HG03378 (cell line): Measurements from ENCODE around the gene ADAMTSL2.

Source experiments
- ATAC-seq: cut with Tn5 transposase; IDR thresholded peaks from one replicate; pipeline ENCODE4 v1.9.1; 2021; ENCODE audit warnings: mild to moderate bottlenecking, moderate library complexity; ENCODE audit not compliant: unreplicated experiment

The ADAMTSL2 gene

DNA sequence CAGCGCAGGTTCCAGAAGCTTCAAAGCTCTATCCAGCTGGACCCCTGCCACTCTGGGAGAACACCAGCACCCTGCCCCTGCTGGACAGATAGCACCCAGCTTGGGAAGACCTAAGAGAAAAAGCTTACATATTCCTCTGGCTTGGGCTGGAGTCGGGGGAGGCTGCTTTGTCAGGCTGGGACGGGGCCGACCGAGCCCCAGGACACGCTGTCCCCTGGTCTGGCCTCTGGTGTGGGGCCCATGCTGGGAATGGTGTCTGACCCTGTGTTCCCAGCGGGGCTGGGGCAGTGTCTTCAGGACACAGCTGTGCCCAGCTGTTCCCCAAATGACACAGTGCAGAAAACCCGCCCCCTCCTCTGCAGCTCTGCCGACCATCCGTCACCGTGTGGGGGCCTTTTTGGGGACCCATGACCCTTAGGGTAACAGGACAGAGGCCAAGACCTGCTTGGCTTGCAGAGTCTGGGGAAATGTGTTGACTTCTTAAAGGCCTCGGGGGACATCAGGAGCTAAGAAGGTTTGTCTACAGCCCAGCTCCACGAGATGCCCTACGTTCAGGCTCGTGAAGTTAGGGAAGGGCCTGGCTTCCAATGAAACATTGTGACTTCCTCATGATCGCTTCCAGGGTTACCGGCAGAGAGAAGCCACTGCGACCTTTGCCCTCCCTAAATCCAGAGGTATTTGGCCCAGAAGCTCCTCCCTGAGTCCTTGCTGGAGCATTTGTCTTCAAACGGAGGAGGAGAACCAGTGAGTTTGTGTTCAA is 35.2 kb upstream of the ADAMTSL2 start:
- ATAC-seq = no peak

DNA sequence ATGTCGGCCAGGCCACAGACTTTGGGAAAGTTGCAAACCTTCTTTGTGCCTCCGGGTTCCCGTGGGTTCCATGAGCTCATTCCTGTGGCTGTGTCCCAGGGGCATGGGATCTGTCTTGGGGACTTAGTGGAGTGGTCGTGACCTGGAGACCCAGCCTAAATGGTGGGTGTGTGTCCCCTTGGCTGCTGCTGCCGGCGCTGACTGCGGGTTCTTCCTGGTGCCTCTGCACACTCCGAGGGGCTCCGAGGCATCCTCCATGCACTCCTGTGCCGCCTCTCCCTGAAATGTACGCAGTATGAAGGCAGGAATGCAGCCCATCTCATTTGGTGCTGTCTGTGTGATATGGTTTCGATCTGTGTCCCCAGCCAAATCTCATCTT is 34.6 kb upstream of the ADAMTSL2 start:
- ATAC-seq = no peak

DNA sequence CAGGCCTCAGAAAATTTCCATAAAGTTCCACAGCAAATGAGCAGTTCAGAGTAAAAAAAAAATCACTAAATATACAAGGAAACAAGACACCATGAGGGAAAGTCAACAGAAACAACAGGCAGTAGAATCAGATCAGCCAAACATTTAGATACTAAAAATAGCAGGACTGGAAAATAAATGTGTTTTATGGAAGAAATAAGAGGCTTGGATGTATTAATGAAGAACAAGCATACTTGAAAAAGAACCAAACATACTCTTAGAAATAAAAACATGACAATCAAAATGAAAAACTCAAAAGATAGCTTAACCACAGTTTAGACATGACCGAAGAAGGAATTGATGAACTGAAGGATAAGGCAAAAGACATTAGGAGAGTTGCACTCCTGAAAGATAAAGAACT is 32.4 kb upstream of the ADAMTSL2 start:
- ATAC-seq = no peak

DNA sequence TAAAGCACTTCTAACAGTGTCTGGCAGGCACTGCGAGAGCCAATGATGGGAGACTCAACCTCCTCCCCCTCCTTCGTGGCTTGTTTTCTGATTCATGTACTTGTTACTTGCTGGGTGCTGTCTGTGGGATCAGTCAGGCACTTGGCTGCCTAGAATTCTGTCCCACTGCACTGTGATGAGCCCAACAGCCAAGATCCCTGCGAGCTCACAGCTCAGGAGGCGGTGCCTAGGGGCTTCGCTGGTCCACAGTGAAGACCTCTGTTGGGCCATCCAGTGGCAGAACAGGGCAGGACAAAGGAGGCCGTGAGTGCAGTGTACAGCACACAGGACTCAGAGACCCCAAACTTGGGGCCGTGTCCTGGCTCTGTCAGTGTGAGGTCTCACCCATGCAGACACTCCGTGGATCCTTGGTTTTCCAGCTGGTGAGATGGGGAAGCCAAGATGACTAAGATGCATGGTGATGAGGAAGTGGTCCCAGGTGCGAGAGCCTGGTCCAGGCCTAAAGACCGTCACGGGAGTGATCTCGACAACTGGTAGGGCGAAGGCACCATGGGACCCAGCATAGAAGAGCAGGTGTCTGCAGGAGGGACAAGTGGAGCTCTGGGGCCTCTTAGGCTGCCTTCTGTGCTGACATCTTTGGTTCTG is 29.2 kb upstream of the ADAMTSL2 start:
- no peak for ATAC-seq

DNA sequence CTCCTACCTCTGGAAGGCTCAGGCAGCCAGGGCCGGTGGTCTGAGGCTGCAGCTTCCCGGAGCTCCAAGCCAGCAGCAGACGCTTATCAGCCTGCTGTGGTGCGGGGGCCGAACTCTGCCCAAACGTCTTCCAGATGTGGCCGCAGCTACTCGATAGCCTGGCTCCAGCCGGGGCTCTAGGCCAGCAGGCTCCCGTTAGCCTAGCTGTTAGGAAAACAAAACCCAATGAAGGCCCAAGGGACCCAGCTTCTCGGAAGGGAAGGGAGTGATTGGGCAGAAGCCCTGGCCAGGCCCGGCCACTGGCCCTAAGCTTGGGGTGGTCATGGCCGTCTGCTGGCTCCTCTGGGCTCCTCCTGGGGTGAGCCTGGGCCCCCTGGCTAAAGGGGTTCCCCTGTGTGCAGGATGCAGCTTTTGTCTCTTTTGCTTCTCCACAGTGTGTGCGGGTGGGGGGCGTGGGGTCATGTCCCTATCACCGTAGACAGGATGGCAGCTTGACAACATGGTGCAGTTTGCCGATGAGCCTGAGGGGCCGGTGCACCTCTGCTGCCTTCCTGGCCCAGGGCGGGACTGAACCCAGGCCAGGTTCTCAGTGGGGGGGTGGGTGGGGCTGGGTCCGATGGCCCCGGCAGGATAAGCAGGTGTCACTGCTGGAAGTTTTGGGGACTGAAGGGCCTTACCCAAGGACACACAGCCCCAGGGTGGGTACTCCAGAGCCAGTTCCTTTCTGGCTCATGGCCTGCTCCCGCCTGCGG is 28.4 kb upstream of the ADAMTSL2 start:
- ATAC-seq = no peak

DNA sequence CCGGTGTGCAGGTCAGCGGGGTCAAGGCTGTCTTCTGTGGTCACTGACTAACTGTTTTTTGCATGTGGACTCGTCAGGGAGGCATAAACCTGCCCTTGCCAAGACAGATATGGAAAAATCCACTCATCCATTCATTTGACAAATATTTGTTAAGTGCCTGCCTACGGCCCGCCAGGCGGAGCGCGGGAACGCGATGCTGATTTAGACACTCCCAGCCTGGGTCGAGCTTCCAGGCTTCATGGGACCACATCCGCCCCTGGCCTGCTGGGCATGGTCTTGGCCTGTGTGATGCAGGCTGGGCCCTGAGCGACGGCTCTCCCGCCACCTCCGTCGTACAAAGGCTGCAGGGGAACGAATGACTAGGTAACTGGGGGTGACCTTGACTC is 27.9 kb upstream of the ADAMTSL2 start:
- no peak for ATAC-seq

DNA sequence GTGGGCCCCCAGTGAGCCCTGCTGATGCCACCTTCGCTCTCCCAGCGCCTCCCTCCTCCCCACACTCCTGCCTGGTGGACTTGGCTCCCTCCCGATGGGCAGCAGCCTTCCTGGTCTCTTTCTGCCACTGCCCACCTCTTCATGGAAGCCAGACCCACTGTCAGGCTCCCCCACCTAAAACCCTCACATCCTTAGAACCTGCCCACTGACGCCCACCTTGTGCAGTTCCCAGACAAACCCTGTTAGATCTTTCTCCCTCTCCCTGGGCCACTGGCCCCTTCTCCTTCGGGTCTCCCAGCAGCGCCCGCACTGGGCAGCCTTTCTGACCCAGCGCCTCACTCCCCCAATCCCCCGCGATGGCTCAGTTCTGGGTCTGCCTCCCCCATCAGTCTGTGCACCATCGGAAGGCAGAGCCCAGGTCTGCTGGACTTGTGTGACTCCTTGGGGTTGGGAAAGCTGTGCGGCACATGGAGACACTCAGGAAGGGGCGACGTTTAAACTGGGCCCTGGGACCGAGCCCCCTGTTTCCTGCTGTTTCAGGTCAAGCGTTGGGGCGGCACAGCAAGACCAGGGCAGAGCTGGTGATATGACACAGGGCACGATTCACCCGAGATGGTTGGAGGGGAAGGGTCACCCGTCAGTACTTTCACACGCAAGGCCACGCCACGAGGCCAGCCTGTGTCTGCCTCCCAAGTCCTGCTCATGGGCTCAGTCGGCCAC is 27.1 kb upstream of the ADAMTSL2 start:
- ATAC-seq = no peak

DNA sequence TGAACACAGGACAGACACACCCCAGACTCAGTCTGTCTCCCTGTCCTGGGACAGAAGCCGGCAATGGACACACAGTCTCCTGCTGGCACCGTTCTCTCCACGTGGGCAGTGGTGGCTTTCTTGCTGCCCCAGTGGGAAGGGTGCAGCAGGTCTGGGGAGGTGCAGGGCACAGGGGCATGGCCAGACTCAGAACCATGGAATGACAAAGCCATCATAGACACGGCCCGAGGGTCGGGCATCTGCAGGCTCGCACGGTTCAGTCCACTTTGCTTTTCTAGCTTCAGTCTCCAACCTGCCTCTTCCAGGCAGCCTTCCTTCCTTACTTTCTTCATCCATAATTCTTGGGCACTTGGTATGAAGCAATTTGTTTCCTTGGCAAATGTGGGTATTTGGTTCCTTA is 26.5 kb upstream of the ADAMTSL2 start:
- ATAC-seq = no peak

DNA sequence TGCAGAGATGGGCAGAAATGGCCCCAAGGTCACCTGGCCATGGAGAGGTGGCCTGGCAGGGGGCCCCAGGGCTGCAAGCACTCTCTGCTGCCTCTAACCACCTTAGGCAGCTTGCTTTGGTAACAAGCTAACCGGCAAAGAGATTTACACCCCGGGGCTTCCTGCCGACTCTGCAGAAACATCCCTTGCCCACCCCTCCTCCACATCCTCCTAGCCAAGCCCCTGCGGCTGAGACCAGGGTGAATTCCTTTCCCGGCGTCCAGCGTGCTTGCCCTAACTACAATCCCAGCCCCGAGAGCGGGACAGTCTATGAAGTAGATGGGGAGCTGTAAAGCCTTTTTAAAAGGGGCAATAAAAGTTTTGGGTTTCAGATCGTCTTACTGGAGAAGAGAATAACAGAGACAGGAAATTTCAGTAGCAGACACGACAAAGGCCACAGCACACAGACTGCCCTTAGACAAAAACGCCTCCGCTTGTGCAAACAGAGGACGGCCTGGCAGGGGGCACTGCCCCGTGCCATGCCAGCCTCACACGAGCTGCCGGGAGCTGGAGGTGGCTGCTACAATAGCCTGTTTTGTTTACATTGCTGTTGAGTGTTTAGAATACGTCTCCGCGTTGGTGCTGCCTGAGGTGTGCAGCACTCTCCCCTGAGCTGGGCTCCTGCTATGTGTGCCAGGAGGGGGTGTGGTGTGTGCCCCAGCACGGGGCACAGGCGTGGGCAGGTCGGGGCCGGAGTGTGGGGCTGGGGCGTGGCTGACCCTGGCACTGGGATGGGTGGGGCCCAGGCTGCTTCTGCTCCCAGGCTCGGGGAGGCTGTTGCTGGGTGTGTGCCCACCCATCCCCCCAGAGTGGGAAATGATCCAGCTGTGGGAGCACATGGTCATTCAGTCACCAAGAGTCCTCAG is 25.1 kb upstream of the ADAMTSL2 start:
- no peak for ATAC-seq

DNA sequence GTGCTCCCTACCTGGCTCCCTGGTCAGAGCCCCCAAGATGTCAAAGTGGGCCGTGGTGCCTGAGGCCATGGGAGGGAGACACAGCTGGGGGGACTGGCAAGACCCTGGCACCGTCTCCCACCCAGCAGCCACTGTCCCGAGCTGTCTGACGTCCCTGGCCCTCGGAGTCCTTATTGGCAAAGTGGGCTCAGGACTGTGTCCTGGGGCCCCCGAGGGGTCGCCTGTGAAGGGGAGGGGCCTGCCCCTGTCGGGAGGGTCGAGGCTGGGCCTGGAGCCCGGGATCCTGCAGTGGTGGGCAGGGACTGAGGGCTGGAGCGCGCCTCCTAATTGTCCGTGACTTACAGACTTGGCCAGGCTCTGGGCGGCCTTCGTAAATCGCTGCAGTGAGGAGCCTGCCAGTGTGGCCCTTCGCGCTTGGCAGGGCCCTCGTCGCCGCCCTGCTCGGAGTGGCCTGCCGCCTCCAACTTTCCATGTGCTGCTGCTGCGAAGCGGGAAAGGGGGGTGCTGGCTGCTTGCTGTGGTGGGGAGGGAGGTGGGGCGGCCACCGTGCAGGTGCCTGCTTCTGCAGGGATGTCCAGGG is 23.5 kb upstream of the ADAMTSL2 start:
- ATAC-seq = no peak

DNA sequence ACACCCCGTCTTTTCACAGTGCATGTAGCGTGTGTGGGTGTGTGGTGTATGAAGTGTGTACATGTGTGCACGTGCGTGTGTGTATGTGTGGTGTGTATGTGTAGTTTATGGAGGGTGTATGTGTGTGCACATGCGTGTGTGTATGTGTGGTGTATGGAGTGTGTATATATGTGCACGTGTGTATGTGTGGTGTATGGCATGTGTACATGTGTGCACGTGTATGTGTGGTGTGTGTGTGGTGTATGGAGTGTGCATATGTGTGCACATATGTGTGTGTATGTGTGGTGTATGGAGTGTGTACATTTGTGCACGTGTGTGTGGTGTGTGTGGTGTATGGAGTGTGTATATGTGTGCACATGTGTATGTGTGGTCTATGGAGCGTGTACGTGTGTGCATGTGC is 22.9 kb upstream of the ADAMTSL2 start:
- ATAC-seq = no peak

DNA sequence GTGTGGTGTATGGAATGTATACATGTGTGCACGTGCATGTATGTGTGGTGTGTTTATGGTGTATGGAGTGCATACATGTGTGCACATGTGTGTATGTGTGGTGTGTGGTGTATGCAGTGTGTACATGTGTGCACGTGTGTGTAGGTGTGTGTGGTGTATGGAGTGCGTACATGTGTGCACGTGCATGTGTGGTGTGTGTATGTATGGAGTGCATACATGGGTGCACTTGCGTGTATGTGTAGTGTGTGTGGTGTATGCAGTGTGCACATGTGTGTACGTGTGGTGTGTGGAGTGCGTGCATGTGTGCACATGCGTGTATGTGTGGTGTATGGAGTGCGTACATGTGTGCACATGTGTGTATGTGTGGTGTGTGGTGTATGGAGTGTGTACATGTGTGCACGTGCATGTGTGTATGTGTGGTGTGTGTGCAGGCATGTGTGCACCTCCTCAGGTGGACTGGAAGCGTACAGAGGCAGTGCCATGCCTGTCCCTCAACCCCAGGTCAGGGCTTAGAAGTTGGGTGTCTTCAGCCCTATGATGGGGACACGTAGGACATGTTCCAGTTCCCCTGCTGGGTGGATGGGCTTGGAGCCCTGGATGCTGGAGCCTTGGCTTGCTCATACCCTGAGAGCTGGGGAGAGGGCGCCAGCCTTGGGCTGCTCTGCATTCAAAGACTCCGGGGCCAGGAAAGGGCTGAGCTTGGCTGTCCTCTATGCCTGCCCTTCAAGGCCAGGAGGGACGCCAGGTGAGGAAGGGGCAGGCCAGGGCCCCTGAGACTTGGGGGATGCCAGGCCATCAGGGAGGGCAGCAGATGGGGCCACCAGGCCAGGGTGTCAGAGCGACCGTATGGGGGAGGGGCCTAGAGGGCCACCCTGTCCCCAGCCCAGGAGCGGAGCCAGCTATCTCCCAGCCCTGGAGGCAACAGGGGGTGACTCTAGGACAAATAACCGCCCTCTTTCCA is 22.0 kb upstream of the ADAMTSL2 start:
- no peak for ATAC-seq

DNA sequence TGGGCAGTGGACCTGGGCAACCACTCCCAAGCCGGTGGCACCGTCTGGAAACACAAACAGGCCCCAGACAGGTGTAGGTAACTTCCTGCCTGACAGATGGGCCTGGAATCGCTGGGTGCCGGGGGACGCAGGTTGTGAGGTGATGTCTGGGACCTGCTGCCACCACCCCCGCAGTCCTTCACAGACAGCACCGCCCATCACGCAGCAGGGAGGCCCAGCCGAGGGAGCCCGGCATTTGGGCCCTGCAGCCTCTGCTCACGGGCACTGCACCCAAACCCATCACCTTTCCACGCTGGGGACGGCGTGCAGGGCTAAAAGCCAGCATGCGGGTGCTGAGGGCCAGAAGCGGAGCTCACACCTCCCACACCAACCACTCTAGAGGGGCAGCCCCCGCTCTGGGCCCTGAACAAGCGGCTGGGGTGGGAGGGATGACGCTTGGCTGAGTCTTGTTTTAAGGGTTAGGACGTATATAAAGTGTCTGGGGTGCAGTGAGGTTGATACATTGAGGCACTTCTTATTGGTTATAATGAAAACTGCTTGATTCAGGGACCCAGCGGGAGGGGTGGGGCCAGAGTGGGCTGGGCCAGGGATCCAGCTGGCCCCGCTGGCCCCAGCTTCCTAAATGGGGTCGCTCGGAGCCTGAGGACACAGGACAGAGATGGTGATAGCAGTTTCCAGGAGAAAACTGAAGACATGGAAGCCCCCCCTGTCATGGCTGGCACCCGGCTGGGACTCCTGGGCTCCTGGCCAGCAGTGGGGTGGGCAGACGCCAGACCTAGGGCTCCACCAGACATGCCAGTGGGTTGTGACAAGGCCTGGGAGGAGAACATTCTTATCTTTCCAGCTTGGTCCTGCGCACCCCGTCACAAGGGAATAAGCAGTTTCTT is 21.0 kb upstream of the ADAMTSL2 start:
- ATAC-seq = no peak

DNA sequence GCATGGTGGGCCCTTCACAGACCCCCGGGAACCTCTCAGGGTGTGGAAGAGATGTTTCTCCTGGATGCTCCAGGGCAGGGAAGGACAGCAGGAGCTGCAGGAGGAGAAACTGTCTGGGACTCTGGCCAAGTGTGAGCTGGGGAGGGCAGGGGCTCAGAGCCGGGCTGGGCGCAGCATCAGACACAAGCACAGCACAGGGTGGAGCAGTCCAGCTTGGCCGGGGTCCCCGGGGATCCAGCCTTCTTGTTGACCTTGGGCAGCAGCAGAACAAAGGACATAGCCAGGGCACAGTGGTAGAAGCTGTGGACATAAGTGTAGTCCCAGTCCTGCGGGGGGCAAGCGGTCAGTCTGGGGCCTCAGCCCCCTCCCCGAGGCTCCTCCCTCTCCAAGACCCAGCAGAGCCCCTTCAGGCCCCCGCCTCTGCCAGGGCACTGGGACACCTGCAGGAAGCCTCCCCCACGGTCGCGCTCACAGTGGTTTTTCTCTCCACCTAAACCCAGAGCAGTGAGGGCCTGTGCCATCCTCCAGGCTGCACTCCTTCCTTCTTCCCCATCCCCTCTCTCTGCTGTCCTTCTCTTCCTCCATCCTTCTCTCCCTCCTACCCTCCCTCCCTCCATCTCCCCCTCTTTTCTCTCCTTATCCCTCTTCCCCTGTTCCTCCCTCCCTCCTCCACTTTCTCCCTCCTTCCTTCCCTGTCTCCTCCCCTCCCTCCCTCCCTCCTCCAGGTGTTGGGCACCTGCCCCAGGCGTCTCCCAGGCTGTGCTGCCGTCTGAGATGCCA is 19.9 kb upstream of the ADAMTSL2 start:
- ATAC-seq = no peak

DNA sequence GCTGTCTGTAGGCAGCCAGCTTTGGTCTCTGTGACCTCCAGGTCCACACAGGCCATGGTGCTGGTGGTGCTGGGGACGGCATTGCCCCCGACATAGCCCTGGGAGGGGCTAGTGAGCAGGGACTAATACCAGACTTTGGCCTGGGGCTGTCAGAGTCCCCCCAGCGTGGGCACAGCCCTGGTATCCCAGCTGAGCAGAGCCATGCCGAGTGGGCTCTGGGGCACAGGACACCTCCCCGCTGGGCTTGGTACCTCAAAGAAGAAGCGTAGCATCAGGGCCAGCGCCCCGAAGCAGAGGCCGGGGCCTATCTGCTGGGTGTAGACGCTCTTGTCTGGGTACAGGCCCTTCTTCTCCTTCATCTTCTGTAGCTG is 19.3 kb upstream of the ADAMTSL2 start:
- ATAC-seq = no peak

DNA sequence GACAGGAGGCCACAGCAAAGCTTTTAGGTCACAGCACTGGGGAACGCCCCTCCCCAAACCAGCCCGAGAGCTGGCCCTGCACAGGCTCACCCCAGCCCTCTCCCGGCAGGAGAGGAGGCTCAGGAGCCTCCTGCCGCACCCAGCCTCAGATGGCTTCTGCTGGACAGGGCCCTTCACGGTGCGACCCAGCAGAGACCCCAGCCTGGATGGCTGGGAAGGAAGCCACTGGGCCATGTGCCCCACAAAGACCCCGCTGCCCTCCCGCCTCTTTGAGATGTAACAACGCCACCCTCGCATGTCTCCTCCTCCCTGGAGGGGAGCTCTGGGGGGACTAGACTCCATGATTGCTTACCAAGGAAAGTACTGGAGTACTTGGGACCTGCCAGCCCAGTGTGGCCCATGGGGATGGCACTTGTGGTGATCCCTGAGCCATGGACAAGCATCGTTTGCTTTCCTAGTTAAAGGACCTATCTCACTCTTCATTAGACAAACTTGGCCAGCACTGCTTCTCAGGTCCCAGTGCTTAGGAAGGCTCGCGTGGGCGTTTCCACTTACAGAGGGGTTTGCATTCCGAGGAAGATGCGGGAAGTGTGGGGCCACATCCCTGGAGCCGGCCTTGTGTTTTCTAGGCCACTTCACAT is 18.8 kb upstream of the ADAMTSL2 start:
- ATAC-seq = no peak
